GM12878 (cell line): ENCODE results near the gene PHRF1. TPM values are rescaled to one million over a fixed set of nuclear protein-coding genes. Genes with fewer than 3 reads are reported as not detected.

ENCODE experiments used
- ATF3 ChIP-seq: IDR thresholded peaks from 2 replicates; pipeline ENCODE4 v1.6.1; 2011; ENCODE audit warnings: low read depth, mild to moderate bottlenecking, low read length, moderate library complexity, borderline replicate concordance; ENCODE audit errors: extremely low read depth
- BCLAF1 ChIP-seq: fragments of 450-650 bp; IDR thresholded peaks from 2 replicates; pipeline ENCODE4 v1.6.1; 2017; ENCODE audit warnings: antibody characterized with exemption, mild to moderate bottlenecking, moderate library complexity
- CBX3 ChIP-seq: fragments of 200-600 bp; sonication (generic); IDR thresholded peaks from 2 replicates; pipeline ENCODE4 v1.6.1; 2016; ENCODE audit warnings: low read depth, borderline replicate concordance
- CREB1 ChIP-seq: IDR thresholded peaks from 2 replicates; pipeline ENCODE4 v1.6.1; 2012; ENCODE audit warnings: low read depth, mild to moderate bottlenecking, inconsistent platforms
- CUX1 ChIP-seq: IDR thresholded peaks from 2 replicates; pipeline ENCODE4 v1.6.1; 2012; ENCODE audit warnings: improper control_type of control experiment, low read depth, low read length; ENCODE audit not compliant: insufficient replicate concordance
- DPF2 ChIP-seq: fragments of 450-650 bp; IDR thresholded peaks from 2 replicates; pipeline ENCODE4 v1.6.1; 2017; ENCODE audit warnings: mild to moderate bottlenecking
- FOXM1 ChIP-seq: IDR thresholded peaks from 2 replicates; pipeline ENCODE4 v1.6.1; 2012; ENCODE audit warnings: low read depth, mild to moderate bottlenecking, inconsistent platforms, low read length, moderate library complexity
- GATAD2B ChIP-seq: fragments of 450-650 bp; conservative IDR thresholded peaks from 2 replicates; pipeline ENCODE4 v1.6.1; 2017; ENCODE audit warnings: low read depth, mild to moderate bottlenecking, moderate library complexity
- HCFC1 ChIP-seq: fragments of 150-350 bp; IDR thresholded peaks from 2 replicates; pipeline ENCODE4 v1.6.1; 2014; ENCODE audit warnings: low read length
- MTA3 ChIP-seq: IDR thresholded peaks from 2 replicates; pipeline ENCODE4 v1.6.1; 2012; ENCODE audit warnings: low read length, inconsistent platforms, borderline replicate concordance
- MXI1 ChIP-seq: fragments of 150-350 bp; IDR thresholded peaks from 2 replicates; pipeline ENCODE4 v1.6.1; 2011; ENCODE audit warnings: low read depth, mild to moderate bottlenecking, inconsistent platforms, low read length, improper control_type of control experiment
- NFYB ChIP-seq: IDR thresholded peaks from 2 replicates; pipeline ENCODE4 v1.6.1; 2011; ENCODE audit warnings: low read depth, mild to moderate bottlenecking, low read length, improper control_type of control experiment, moderate library complexity; ENCODE audit not compliant: insufficient read depth
- NKRF ChIP-seq: fragments of 450-650 bp; conservative IDR thresholded peaks from 2 replicates; pipeline ENCODE4 v1.6.1; 2017; ENCODE audit warnings: mild to moderate bottlenecking, moderate library complexity
- RAD51 ChIP-seq: fragments of 450-650 bp; IDR thresholded peaks from 2 replicates; pipeline ENCODE4 v1.6.1; 2016; ENCODE audit warnings: moderate library complexity, mild to moderate bottlenecking, inconsistent platforms
- RB1 ChIP-seq: fragments of 450-650 bp; formaldehyde crosslinking; IDR thresholded peaks from 2 replicates; pipeline ENCODE4 v1.6.1; 2017; ENCODE audit warnings: mild to moderate bottlenecking, borderline replicate concordance
- SMC3 ChIP-seq: IDR thresholded peaks from 2 replicates; pipeline ENCODE4 v1.6.1; 2011; ENCODE audit warnings: low read length, improper control_type of control experiment, borderline replicate concordance
- ZNF384 ChIP-seq: IDR thresholded peaks from 2 replicates; pipeline ENCODE4 v1.6.1; 2012; ENCODE audit warnings: low read depth, mild to moderate bottlenecking, low read length, improper control_type of control experiment, borderline replicate concordance
- polyA plus RNA-seq, 11 experiments: library from polyadenylated mRNA; depleted of rRNA in 4 of 11; unstranded in 6 of 11; stranded (reverse) in 5 of 11; fragments of >200 nt; fragmentation: Nextera tagmentation in 4 of 11; fragmentation: Illumina TruSeq in 1 of 11; extraction: Ambion mirVana in 4 of 11; extraction: Trizol in 1 of 11; gene quantifications; 1 replicate in 1 of 11; 2 replicates in 10 of 11; pipeline versions ENCODE4 v1.2.1 to v1.2.3, GENCODE V29; 2011 to 2016; ENCODE audit warnings: inconsistent platforms in 2 of 11, missing spikeins in 2 of 11, low read depth in 1 of 11
- total RNA-seq, 4 experiments: library from RNA; depleted of rRNA in 3 of 4; stranded (reverse); fragments of >200 nt in 3 of 4; fragmentation: Illumina TruSeq in 1 of 4; extraction: Trizol in 1 of 4; gene quantifications; 2 replicates each; pipeline versions ENCODE4 v1.2.1 to v1.2.3, GENCODE V29; 2013 to 2021

The PHRF1 gene
- total and polyA plus RNA-seq, 10 of the 15 experiments (the other 5 are each of a cell fraction or from before 2014, with no cell fraction given) = 0.13 to 43.5 (median 15.1) TPM

- TF ChIP-seq CUX1 (no peak), GATAD2B (peak; percentile 97), MXI1 (peak; percentile 57; the same call in 1 of the 2 replicates), SMC3 (no peak), RB1 (peak; percentile 77; the same call in 1 of the 2 replicates), ATF3 (no peak), BCLAF1 (peak; percentile 91), RAD51 (no peak), CREB1 (no peak; the same call in 1 of the 2 replicates), NKRF (peak; percentile 86), ZNF384 (no peak), MTA3 (no peak), HCFC1 (no peak), DPF2 (no peak; the same call in none of the 2 replicates), FOXM1 (no peak), CBX3 (no peak), NFYB (peak; percentile 93)
These were observed 7.7 kb upstream of the PHRF1 start (continued) for GRCh38 chr11:568306-569157.
